T-helper 2 cell (primary cell): Measurements from ENCODE around the gene EPHA4.
A peak's percentile ranks its signal among the peaks of the same experiment; 100 is the strongest.

ENCODE experiments used
- DNase-seq, 5 experiments: peaks; one replicate each; pipeline versions ENCODE4 v3.0.0 to v3.0.0-alpha.2; 2012 to 2022

The EPHA4 gene

GRCh38 chr2:221502270-221503010 is 69.7 kb downstream of the EPHA4 start:
- DNase-seq, result peak in 2 of 5 experiments; percentile 23 to 26

- DNase-seq, result no peak
Measured at GRCh38 chr2:221501883-221502269, 70.2 kb downstream of the EPHA4 start.

DNA sequence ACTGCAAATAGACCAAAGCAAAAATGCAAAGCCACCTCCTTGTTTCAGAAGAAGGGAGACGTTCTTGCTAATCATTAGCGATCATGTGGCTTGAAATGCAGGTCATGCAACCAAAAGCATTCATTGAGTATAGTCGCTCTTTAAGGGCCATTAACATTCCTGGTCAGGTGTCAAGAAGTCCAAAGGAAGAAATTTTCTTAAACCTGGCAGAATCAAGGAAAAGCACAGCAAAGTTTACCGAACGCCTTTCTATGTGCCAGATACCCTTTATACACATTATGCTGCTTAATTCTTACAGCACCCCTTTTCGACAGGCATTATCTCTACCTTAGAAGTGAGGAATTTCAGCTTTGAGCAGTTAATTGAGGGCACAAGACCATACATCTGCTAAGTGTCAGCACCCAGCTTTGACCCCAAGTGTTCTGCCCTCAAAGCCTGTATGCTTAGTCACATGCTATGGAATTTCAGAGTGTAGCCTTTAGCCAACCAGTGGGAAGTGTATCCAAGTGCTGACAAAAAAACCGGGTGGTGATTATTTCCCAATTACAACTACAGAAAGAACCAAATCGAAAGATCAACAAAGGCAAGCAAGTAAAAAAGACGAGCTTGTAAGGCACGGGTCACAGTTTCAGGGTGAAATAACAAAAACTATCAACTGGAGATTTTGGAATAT is 70.8 kb downstream of the EPHA4 start:
- no peak for DNase-seq

- DNase-seq, result no peak
Measured at GRCh38 chr2:221500501-221501209, 71.4 kb downstream of the EPHA4 start.

GRCh38 chr2:221495731-221496130 is 76.4 kb downstream of the EPHA4 start:
- DNase-seq, result no peak

DNA sequence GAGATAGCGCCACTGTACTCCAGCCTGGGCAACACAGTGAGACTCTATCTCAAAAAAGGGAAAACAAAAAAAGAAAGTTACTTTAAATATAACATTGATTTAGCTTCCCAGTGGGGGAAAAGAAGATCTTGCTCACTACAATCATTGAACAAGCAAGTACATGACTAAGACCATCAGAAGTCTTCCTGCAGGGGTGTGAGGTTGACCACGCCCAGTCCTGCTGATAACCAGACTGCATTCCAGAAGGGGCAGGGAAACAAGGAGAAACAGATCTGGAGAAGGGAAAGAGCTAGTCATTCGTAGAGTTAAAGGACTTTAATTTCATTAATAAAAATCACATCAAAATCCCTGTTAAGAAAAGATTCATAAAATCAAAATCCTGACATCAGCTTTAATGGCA is 77.5 kb downstream of the EPHA4 start:
- no peak for DNase-seq

DNA sequence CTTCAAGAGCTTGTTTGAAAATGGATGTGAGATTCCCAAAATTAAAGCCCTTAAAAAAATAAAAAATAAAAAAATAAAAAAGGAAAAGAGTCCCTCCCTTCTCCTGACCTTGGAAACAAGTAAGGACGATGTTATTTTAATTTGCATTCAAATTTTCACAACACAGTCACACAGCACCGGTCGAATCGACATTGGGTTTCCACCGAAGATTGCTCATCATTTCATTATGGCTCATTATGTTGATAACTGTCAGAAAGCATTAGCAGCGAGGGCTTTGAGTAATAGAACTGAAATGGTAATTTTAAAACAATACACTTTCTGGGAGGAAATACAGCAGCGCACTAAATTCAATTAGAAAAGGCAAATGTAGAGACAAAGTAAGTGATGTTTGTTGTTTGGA is 78.7 kb downstream of the EPHA4 start:
- no peak for DNase-seq

- no peak for DNase-seq
Measured at GRCh38 chr2:221492636-221493035, 79.5 kb downstream of the EPHA4 start.

- no peak for DNase-seq
Measured at GRCh38 chr2:221490506-221491060, 81.5 kb downstream of the EPHA4 start.

GRCh38 chr2:221488136-221488807 is 83.8 kb downstream of the EPHA4 start:
- DNase-seq, result no peak

GRCh38 chr2:221486106-221486505 is 86.0 kb downstream of the EPHA4 start:
- no peak for DNase-seq

DNA sequence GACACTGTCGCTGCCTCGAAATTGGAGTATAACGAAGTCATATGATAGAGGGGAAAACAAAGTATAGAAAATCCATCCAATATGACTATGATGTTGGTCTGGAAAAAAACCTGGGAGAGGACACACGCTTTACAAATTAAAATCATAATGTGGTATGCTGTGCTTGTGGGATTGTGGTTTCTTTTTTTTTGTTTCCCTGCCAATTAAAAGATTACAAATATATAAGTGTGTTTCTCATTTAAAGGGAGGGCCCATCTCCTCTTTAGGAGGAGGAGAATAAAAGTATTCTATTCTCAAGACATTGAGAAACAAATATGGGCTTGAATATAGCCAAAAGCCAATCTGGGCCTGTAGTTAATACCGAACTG is 86.6 kb downstream of the EPHA4 start:
- DNase-seq, result no peak

DNA sequence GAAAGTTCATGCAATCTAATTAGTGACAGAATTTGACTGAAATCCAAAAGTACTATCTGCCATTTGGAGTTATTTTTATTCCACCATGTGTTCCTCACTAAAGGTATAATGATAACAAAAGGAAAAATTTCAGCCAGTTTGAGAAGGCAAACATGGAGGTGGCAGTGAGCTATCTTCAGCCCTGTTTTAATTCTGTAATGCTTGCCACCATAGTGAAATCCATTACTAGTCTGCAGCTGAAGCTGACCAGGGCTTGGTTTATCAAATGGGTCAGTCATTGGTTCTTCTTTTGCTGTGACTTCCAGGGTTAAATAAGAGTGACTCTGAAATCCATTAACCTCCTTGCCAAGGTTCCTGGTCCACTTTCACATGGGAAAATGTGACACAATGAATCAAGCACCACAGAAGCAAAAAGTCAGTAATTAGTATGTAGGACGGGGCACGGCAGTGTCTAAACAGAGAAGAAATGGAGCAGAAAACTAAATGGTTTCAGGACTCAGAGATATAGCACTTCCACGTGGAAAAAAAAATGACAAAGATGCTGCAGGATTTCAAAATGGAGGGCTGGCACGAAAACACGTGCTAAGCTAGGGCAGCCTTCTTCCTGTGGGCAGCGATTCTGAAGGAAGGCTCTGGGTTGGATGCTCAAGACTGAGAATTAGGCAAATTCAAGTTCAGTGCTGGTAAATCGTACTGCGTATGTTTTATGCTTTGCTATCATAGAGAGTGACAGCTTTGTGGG is 87.2 kb downstream of the EPHA4 start:
- DNase-seq, result no peak

DNA sequence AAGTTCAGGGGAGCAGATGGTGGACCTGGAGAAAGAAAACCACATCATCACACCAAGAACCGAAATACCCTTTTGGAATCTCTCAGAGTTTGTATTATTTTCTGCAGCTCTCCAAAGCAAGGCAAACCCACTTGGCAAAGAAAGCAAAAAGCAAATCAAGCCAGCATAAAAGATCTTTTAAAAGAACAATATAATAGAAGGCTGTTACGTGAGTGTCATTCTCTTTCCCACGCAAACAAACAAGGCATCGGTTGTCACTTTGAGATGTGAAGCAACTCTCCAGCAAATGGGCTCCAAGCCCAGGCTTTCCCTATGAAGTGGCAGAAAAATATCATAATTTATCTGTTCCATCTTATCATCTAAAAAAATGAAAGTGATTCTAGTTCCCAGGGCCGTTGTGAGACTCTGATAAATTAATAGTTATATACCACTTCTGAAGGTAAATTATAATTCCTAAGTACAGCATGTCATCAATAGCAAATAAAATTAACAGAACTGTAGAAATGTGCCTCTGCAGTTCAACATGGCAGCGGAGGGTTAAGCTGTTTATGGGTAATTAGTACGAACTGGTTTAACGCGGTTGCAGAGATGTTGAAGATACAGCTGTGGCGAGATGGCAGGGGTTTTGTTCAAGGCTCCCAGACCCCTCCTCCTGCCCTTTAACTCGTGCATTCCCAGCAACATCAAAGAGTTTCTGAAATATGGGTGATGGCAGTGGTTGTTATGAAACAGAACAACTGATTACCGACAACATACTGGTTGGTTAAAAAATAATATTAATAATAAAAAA is 89.2 kb downstream of the EPHA4 start:
- DNase-seq, result no peak

DNA sequence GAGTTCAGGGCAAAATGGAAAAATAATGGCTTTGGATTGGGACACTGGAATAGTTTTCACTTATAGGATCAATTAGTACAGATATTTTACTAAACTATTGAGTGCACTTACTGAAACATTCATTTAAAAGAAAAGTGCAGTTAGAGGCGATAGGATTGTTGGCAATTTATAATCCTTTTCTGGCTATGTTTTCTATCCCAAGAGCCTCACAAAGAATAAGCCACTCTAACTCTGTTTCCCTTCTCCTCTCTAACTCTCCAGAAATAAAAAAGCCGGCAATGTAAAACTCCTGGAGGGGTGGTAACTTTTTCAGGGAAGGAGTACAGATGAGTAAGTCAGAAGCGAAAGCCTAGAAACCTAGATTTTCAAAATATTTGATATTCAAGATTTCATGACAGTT is 91.3 kb downstream of the EPHA4 start:
- no peak for DNase-seq

- no peak for DNase-seq
Measured at GRCh38 chr2:221480163-221480562, 91.9 kb downstream of the EPHA4 start.

- DNase-seq, result no peak
Measured at GRCh38 chr2:221478485-221478863, 93.6 kb downstream of the EPHA4 start.

- no peak for DNase-seq
Measured at GRCh38 chr2:221477714-221478484, 94.2 kb downstream of the EPHA4 start.

GRCh38 chr2:221476195-221476594 is 95.9 kb downstream of the EPHA4 start:
- DNase-seq, result no peak

GRCh38 chr2:221473451-221473850 is 98.7 kb downstream of the EPHA4 start:
- no peak for DNase-seq

DNA sequence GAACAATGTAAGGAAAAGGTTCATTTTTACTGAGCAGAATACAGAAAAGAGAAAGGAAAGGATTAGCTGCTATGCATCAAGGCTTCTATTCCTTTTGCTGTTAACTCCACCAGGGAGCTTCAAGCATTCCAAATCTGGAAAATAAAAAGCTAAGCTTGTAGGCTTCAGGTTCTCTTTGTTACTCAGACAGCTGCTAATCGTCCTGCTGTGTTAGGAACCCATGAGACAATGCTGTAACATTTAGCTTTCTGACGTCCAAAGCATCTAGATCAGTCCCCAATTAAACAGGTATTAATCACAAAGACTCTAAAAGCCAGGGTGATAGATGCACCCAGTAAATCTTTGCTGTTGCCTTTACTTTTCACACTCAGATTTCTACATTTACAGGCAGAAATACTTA is 103.8 kb downstream of the EPHA4 start:
- no peak for DNase-seq
